DND-41 (cell line): ENCODE data around the gene MEPE.

Source experiments
- ATAC-seq: fragments of 200-7000 bp; cut with Tn5 transposase; 3 replicates; pipeline ENCODE4 v1.9.1; 2021; ENCODE audit warnings: low read depth; ENCODE audit not compliant: insufficient read depth
- DNase-seq: peaks from one replicate; pipeline ENCODE4 v3.0.0-alpha.2; 2020
- H2AFZ ChIP-seq: 2 replicates; pipeline ENCODE4 v1.6.0; 2012; ENCODE audit warnings: low read depth, low read length
- H3K27ac ChIP-seq: 2 replicates; pipeline ENCODE4 v1.5.1; 2012; ENCODE audit warnings: low read length, inconsistent platforms
- H3K27me3 ChIP-seq: fragments of 200-600 bp; sonication (generic); 2 replicates; pipeline ENCODE4 v1.6.0; 2012; ENCODE audit warnings: low read length, mild to moderate bottlenecking, inconsistent platforms; ENCODE audit not compliant: insufficient read depth, poor library complexity
- H3K36me3 ChIP-seq: 2 replicates; pipeline ENCODE4 v1.5.1; 2012; ENCODE audit warnings: low read length, inconsistent platforms; ENCODE audit not compliant: insufficient read depth
- H3K4me1 ChIP-seq: 2 replicates; pipeline ENCODE4 v1.5.1; 2012; ENCODE audit warnings: mild to moderate bottlenecking, low read length; ENCODE audit not compliant: insufficient read depth
- H3K4me2 ChIP-seq: 2 replicates; pipeline ENCODE4 v1.6.0; 2012; ENCODE audit warnings: mild to moderate bottlenecking, moderate library complexity, low read length, inconsistent platforms; ENCODE audit not compliant: insufficient read depth
- H3K4me3 ChIP-seq, 2 experiments: fragments of 200-600 bp in 1 of 2; shearing (Covaris generic) in 1 of 2; 2 replicates each; pipeline ENCODE4 v1.5.1; 2012 to 2016; ENCODE audit warnings: inconsistent platforms in 2 of 2, low read length in 2 of 2, mild to moderate bottlenecking in 2 of 2, low read depth in 1 of 2, moderate library complexity in 1 of 2
- H3K79me2 ChIP-seq: 2 replicates; pipeline ENCODE4 v1.6.0; 2012; ENCODE audit warnings: low read length, inconsistent platforms; ENCODE audit not compliant: insufficient read depth
- H3K9ac ChIP-seq: 2 replicates; pipeline ENCODE4 v1.6.0; 2012; ENCODE audit warnings: low read depth, mild to moderate bottlenecking, inconsistent platforms, low read length, moderate library complexity
- H3K9me3 ChIP-seq: 2 replicates; pipeline ENCODE4 v1.5.1; 2012; ENCODE audit warnings: low read length, moderate library complexity, mild to moderate bottlenecking, inconsistent platforms; ENCODE audit not compliant: insufficient read depth, severe bottlenecking
- H4K20me1 ChIP-seq: 2 replicates; pipeline ENCODE4 v1.6.0; 2012; ENCODE audit warnings: low read length; ENCODE audit not compliant: insufficient read depth
- EZH2 ChIP-seq: IDR thresholded peaks from 3 replicates; pipeline ENCODE4 v1.6.1; 2012; ENCODE audit warnings: borderline replicate concordance, low read depth, mild to moderate bottlenecking, moderate library complexity, low read length, inconsistent platforms; ENCODE audit not compliant: severe bottlenecking
- TF ChIP-seq, protein P1 (sequence below): IDR thresholded peaks from 2 replicates; pipeline ENCODE4 v1.5.1; 2012; ENCODE audit warnings: borderline replicate concordance, low read length, moderate library complexity, mild to moderate bottlenecking; ENCODE audit not compliant: poor library complexity, severe bottlenecking; ENCODE audit errors: extremely low read depth

The MEPE gene

DNA sequence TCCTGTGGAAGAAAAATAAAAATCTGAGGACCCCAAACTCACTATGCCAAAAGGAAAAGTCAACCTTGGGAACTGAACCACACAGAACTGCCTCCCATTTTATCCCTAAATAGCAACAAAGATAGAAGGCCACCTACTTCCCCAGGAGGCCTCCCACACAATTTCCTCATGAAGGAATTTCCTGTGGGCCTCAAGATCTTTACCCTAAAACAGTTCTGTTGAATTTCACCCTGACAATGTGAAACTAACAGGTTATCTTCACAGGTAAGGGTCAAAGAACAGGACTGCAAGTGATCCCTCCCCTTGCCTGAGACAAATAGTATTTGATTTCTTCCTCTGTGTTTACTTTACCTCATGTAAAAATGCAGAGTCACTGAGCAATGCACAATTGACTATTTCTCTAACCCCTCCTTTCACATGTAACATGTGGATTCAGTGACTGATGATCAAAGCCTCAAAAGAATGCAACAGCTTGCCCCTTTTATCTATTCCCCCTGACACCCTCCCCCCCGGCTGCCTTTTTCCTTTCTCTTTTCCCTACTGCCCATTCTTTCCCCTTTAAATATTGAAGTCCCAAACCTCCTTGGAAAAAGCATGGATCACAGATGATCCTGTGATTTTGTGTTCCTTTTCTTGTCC is 33.3 kb downstream of the MEPE start:
- Histone ChIP-seq H4K20me1 (no peaks in the 10 kb centered on the region), H3K9me3 (no peaks in the 10 kb centered on the region), H3K27me3 (peaks cover 2% of the 10 kb centered on the region), H3K4me1 (no peaks in the 10 kb centered on the region), H3K79me2 (no peaks in the 10 kb centered on the region), H3K9ac (no peak overlapping the region), H3K27ac (no peak overlapping the region), H2AFZ (no peak overlapping the region), H3K4me2 (no peak overlapping the region), H3K4me3 (no peak overlapping the region), H3K36me3 (no peaks in the 10 kb centered on the region)
- ATAC-seq = no peak
- no peak for DNase-seq
- no peak for TF ChIP-seq EZH2
- TF ChIP-seq, protein P1, sequence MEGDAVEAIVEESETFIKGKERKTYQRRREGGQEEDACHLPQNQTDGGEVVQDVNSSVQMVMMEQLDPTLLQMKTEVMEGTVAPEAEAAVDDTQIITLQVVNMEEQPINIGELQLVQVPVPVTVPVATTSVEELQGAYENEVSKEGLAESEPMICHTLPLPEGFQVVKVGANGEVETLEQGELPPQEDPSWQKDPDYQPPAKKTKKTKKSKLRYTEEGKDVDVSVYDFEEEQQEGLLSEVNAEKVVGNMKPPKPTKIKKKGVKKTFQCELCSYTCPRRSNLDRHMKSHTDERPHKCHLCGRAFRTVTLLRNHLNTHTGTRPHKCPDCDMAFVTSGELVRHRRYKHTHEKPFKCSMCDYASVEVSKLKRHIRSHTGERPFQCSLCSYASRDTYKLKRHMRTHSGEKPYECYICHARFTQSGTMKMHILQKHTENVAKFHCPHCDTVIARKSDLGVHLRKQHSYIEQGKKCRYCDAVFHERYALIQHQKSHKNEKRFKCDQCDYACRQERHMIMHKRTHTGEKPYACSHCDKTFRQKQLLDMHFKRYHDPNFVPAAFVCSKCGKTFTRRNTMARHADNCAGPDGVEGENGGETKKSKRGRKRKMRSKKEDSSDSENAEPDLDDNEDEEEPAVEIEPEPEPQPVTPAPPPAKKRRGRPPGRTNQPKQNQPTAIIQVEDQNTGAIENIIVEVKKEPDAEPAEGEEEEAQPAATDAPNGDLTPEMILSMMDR = no peak

DNA sequence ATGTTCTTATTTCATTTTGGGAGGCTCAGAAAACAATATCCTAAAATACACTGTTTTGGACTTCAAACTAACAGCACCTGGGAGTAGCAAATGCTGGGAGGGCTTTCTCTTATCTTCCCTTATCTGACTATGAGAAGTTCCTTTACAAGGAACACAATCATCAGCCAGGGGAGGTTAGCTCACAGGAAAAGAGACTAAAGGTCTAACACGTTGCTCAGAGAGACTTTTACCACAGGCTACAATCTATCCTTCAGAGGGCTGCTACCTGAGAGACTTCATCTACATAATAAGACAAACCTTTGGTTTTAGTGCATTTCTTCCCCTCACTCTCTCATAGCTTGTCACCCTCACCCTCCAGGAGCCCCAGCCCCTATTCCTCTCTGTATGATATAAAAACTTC is 35.8 kb downstream of the MEPE start:
- no peak overlapping the region for H2AFZ ChIP-seq
- no peak overlapping the region for H3K4me3 ChIP-seq
- no peaks in the 10 kb centered on the region for H3K79me2 ChIP-seq
- H3K27ac ChIP-seq = no peak overlapping the region
- no peak overlapping the region for H3K4me2 ChIP-seq
- H4K20me1 ChIP-seq = no peaks in the 10 kb centered on the region
- DNase-seq = no peak
- ATAC-seq = no peak
- H3K9me3 ChIP-seq = no peaks in the 10 kb centered on the region
- H3K4me1 ChIP-seq = no peaks in the 10 kb centered on the region
- H3K9ac ChIP-seq = no peak overlapping the region
- peaks cover 4% of the 10 kb centered on the region for H3K27me3 ChIP-seq
- no peak for TF ChIP-seq EZH2
- TF ChIP-seq, protein P1 = no peak
- no peaks in the 10 kb centered on the region for H3K36me3 ChIP-seq

DNA sequence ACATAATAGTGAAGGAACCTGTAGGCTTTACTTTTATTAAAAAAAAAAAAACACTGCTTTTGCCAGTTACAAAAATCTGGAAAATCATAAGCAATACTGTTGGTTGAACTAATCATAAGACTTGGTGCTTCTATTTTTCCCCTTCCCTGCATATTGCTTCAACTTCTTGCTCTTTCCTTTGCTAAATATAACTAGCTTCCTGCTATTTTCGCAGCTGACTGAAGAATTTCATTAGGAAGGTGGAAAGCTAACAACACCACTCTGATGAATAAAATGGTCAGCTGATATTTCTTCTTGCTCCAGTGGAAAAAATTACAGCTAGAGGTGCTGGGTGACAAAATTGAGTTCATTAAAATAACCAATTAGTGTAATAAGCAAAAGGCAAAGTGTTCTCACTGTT is 39.3 kb downstream of the MEPE start:
- TF ChIP-seq, protein P1 = no peak
- no peak for TF ChIP-seq EZH2
- DNase-seq = no peak
- no peak overlapping the region for H3K9ac ChIP-seq
- H4K20me1 ChIP-seq = no peaks in the 10 kb centered on the region
- no peak overlapping the region for H2AFZ ChIP-seq
- no peak overlapping the region for H3K27ac ChIP-seq
- ATAC-seq = no peak
- H3K4me1 ChIP-seq = no peaks in the 10 kb centered on the region
- no peaks in the 10 kb centered on the region for H3K9me3 ChIP-seq
- H3K4me2 ChIP-seq = no peak overlapping the region
- no peaks in the 10 kb centered on the region for H3K79me2 ChIP-seq
- no peaks in the 10 kb centered on the region for H3K36me3 ChIP-seq
- no peak overlapping the region for H3K4me3 ChIP-seq
- H3K27me3 ChIP-seq = peaks cover 10% of the 10 kb centered on the region

DNA sequence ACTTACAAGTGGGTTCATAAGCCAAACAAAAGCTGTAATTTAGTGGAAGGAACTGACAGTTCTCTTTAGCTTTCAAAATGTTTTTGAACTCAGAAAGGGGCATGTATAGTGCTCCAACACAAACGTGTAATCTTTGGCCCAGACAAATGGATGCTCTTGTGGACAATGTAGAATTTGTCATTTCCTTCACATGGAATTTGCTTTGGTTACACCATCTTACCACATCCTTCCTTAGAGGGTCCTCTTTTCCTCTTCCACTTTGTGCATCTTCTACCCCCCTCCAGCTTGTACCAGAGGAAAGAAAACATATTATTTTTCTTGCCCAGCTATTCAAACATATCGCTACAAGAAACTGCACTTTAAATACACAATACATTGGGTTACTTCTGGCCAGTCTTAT is 42.4 kb downstream of the MEPE start:
- Histone ChIP-seq H3K4me2 (no peak overlapping the region), H3K9me3 (no peaks in the 10 kb centered on the region), H3K4me1 (no peaks in the 10 kb centered on the region), H2AFZ (no peak overlapping the region), H4K20me1 (no peaks in the 10 kb centered on the region), H3K79me2 (no peaks in the 10 kb centered on the region), H3K9ac (no peak overlapping the region), H3K36me3 (no peaks in the 10 kb centered on the region), H3K27ac (no peak overlapping the region), H3K4me3 (no peak overlapping the region), H3K27me3 (peaks cover 7% of the 10 kb centered on the region)
- no peak for DNase-seq
- TF ChIP-seq, protein P1 = no peak
- TF ChIP-seq EZH2 = no peak
- ATAC-seq = no peak; the same call in 2 of the 3 replicates
